Liver (tissue), 9 donors: Measurements from ENCODE around the gene SIRT6. TPM values are rescaled to one million over a fixed set of nuclear protein-coding genes. Genes with fewer than 3 reads are reported as not detected.

Source experiments
- DNase-seq: peaks from one replicate; pipeline ENCODE4 v3.0.0-alpha.2; 2017; ENCODE audit warnings: low spot score
- H3K27ac ChIP-seq, 2 donors: one replicate each; pipeline ENCODE4 v1.7.0; 2013; ENCODE audit warnings: inconsistent platforms in 2 of 2, low read length in 2 of 2, control low read depth in 1 of 2, low read depth in 1 of 2, mild to moderate bottlenecking in 1 of 2
- H3K27me3 ChIP-seq, 4 donors: one replicate each; pipeline versions ENCODE4 v1.6.1 to v1.7.0; 2013; ENCODE audit warnings: low read length in 3 of 4, inconsistent platforms in 1 of 4, mild to moderate bottlenecking in 1 of 4, moderate library complexity in 1 of 4; ENCODE audit not compliant: control insufficient read depth in 4 of 4, insufficient read depth in 4 of 4
- H3K36me3 ChIP-seq, 4 donors: one replicate each; pipeline versions ENCODE4 v1.6.1 to v1.7.0; 2013; ENCODE audit warnings: low read length in 3 of 4, mild to moderate bottlenecking in 3 of 4, low read depth in 1 of 4, moderate library complexity in 1 of 4; ENCODE audit not compliant: control insufficient read depth in 4 of 4, insufficient read depth in 3 of 4
- H3K4me1 ChIP-seq, 4 donors: one replicate each; pipeline versions ENCODE4 v1.6.1 to v1.7.0; 2013; ENCODE audit warnings: low read length in 3 of 4, mild to moderate bottlenecking in 3 of 4, moderate library complexity in 1 of 4; ENCODE audit not compliant: control insufficient read depth in 4 of 4, insufficient read depth in 4 of 4
- H3K4me3 ChIP-seq, 3 donors: one replicate each; pipeline versions ENCODE4 v1.6.1 to v1.7.0; 2013; ENCODE audit warnings: low read length in 3 of 3, control low read depth in 1 of 3, low read depth in 1 of 3, mild to moderate bottlenecking in 1 of 3
- H3K9ac ChIP-seq, 2 donors: one replicate each; pipeline ENCODE4 v1.7.0; 2013; ENCODE audit warnings: low read length in 2 of 2, mild to moderate bottlenecking in 2 of 2, moderate library complexity in 2 of 2, control low read depth in 1 of 2, low read depth in 1 of 2
- H3K9me3 ChIP-seq, 4 donors: one replicate each; pipeline versions ENCODE4 v1.6.1 to v1.7.0; 2013; ENCODE audit warnings: low read length in 3 of 4; ENCODE audit not compliant: control insufficient read depth in 4 of 4
- ATF3 ChIP-seq: IDR thresholded peaks from 2 replicates; pipeline ENCODE4 v1.6.1; 2016; ENCODE audit warnings: antibody characterized with exemption
- CTCF ChIP-seq: fragments of 150-350 bp; IDR thresholded peaks from 2 replicates; pipeline ENCODE4 v1.5.1; 2017; ENCODE audit warnings: improper control_type of control experiment, low read depth, low read length; ENCODE audit not compliant: missing input control
- EGR1 ChIP-seq, 2 donors: IDR thresholded peaks; 2 replicates each; pipeline ENCODE4 v1.6.1; 2016 to 2018; ENCODE audit warnings: antibody characterized with exemption in 2 of 2, low read depth in 2 of 2
- FOXA1 ChIP-seq: IDR thresholded peaks from 2 replicates; pipeline ENCODE4 v1.6.1; 2016; ENCODE audit warnings: antibody characterized with exemption
- FOXA2 ChIP-seq: IDR thresholded peaks from 2 replicates; pipeline ENCODE4 v1.6.1; 2016; ENCODE audit warnings: antibody characterized with exemption
- GABPA ChIP-seq, 2 donors: IDR thresholded peaks in 1 of 2; conservative IDR thresholded peaks in 1 of 2; 2 replicates each; pipeline ENCODE4 v1.6.1; 2016; ENCODE audit warnings: antibody characterized with exemption in 2 of 2, mild to moderate bottlenecking in 1 of 2, moderate library complexity in 1 of 2
- HNF4A ChIP-seq, 2 donors: conservative IDR thresholded peaks; 2 replicates each; pipeline ENCODE4 v1.6.1; 2016; ENCODE audit warnings: antibody characterized with exemption in 2 of 2, mild to moderate bottlenecking in 2 of 2
- HNF4G ChIP-seq: IDR thresholded peaks from 2 replicates; pipeline ENCODE4 v1.6.1; 2016; ENCODE audit warnings: antibody characterized with exemption
- JUND ChIP-seq, 2 donors: IDR thresholded peaks; 2 replicates each; pipeline ENCODE4 v1.6.1; 2016; ENCODE audit warnings: antibody characterized with exemption in 2 of 2
- MAX ChIP-seq: IDR thresholded peaks from 2 replicates; pipeline ENCODE4 v1.6.1; 2016; ENCODE audit warnings: antibody characterized with exemption
- NR2F2 ChIP-seq: IDR thresholded peaks from 2 replicates; pipeline ENCODE4 v1.6.1; 2016; ENCODE audit warnings: antibody characterized with exemption
- RAD21 ChIP-seq, 2 donors: IDR thresholded peaks; 2 replicates each; pipeline ENCODE4 v1.6.1; 2016; ENCODE audit warnings: antibody characterized with exemption in 2 of 2, mild to moderate bottlenecking in 2 of 2
- REST ChIP-seq: IDR thresholded peaks from 2 replicates; pipeline ENCODE4 v1.6.1; 2016; ENCODE audit warnings: antibody characterized with exemption, mild to moderate bottlenecking
- RXRA ChIP-seq, 2 donors: IDR thresholded peaks; 2 replicates each; pipeline ENCODE4 v1.6.1; 2017 to 2018; ENCODE audit warnings: antibody characterized with exemption in 2 of 2, mild to moderate bottlenecking in 1 of 2
- SP1 ChIP-seq: IDR thresholded peaks from 2 replicates; pipeline ENCODE4 v1.6.1; 2018; ENCODE audit warnings: antibody characterized with exemption, mild to moderate bottlenecking
- TAF1 ChIP-seq: conservative IDR thresholded peaks from 2 replicates; pipeline ENCODE4 v1.6.1; 2016; ENCODE audit warnings: antibody characterized with exemption, mild to moderate bottlenecking
- YY1 ChIP-seq: IDR thresholded peaks from 2 replicates; pipeline ENCODE4 v1.6.1; 2016; ENCODE audit warnings: antibody characterized with exemption, mild to moderate bottlenecking
- ZBTB33 ChIP-seq: IDR thresholded peaks from 2 replicates; pipeline ENCODE4 v1.6.1; 2016; ENCODE audit warnings: antibody characterized with exemption
- polyA plus RNA-seq, 2 donors: library from polyadenylated mRNA; stranded (reverse) in 1 of 2; unstranded in 1 of 2; fragments of 200-250 nt in 1 of 2; fragments of >200 nt in 1 of 2; fragmentation: Nextera tagmentation in 1 of 2; extraction: Ambion mirVana in 1 of 2; gene quantifications; one replicate each; pipeline versions ENCODE4 v1.2.1 to v1.2.3, GENCODE V29; 2013 to 2015
- total RNA-seq, 2 donors: library from RNA; depleted of rRNA; stranded (reverse); fragments of >200 nt; gene quantifications; one replicate each; pipeline ENCODE4 v1.2.3, GENCODE V29; 2014
- donor health status: healthy.
- donor health status: healthy.
- donor health status: healthy.
- donor health status: healthy.
- donor health status: healthy.

SIRT6 gene
- total and polyA plus RNA-seq, 4 donors: 7.7 to 12.7 (median 9.8) TPM

- TF ChIP-seq ZBTB33 (no peak), FOXA1 (no peak), YY1 (no peak)
Observed at GRCh38 chr19:4228765-4229178, 46.4 kb upstream of the SIRT6 start (continued).

- Histone ChIP-seq H3K4me1 (peaks cover 0 to 6% (median 0%) of the 10 kb centered on the region in 4 donors), H3K36me3 (no peaks in the 10 kb centered on the region), H3K4me3 (no peak overlapping the region), H3K9ac (no peak overlapping the region), H3K9me3 (no peaks in the 10 kb centered on the region), H3K27ac (no peak overlapping the region), H3K27me3 (peaks cover 0 to 2% (median 0%) of the 10 kb centered on the region in 4 donors)
- DNase-seq: no peak
- TF ChIP-seq MAX (no peak), FOXA1 (no peak), CTCF (no peak), TAF1 (no peak), RAD21 (IDR thresholded peaks at IDR 0.05) (no peak), HNF4G (no peak), YY1 (no peak), HNF4A (conservative IDR thresholded peaks at IDR 0.05) (no peak), ATF3 (no peak), REST (no peak), NR2F2 (no peak), FOXA2 (no peak), ZBTB33 (no peak), RXRA (IDR thresholded peaks at IDR 0.05) (no peak), JUND (IDR thresholded peaks at IDR 0.05) (no peak), SP1 (no peak), EGR1 (IDR thresholded peaks at IDR 0.05; ENCODE audit: low read depth in 2 of 2) (no peak), GABPA (IDR thresholded peaks at IDR 0.05 in 1 of 2, conservative IDR thresholded peaks at IDR 0.05 in 1 of 2) (no peak)
Observed at GRCh38 chr19:4227771-4228170, 45.4 kb upstream of the SIRT6 start.
